IMR-90 (cell line): ENCODE results near the gene PIP4K2A. TPM values are rescaled to one million over a fixed set of nuclear protein-coding genes. Genes with fewer than 3 reads are reported as not detected.

Experiments
- ATAC-seq: fragments of 200-7000 bp; cut with Tn5 transposase; 2 replicates; pipeline ENCODE4 v1.9.1; 2020; ENCODE audit warnings: low read depth, mild to moderate bottlenecking, moderate library complexity
- BruUV-seq: library from RNA; stranded (reverse); fragments of 400-500 nt; replicated peaks from 2 replicates; lab custom pipeline; 2021; lab: Mats Ljungman, UMichigan
- CTCF ChIA-PET: fragments of 300-600 bp; formaldehyde crosslinking; extraction: SDS; loops from one replicate; lab custom pipeline; 2021; ENCODE audit warnings: antibody characterized with exemption; lab: Yijun Ruan, JAX
- POLR2A ChIA-PET: fragments of 300-600 bp; sonication (Branson Sonifier 250); formaldehyde crosslinking; loops from one replicate; lab custom pipeline; 2022; ENCODE audit warnings: antibody characterized with exemption; ENCODE audit not compliant: unreplicated experiment; lab: Charles Lee
- DNase-seq: peaks from one replicate; pipeline ENCODE4 v3.0.0; 2013
- H2AFZ ChIP-seq: replicated peaks from 2 replicates; pipeline ENCODE3; 2013; ENCODE audit warnings: low read length, mild to moderate bottlenecking; ENCODE audit not compliant: poor library complexity
- H2AK5ac ChIP-seq: 2 replicates; pipeline ENCODE4 v1.6.1; 2013; ENCODE audit warnings: low read depth, low read length, inconsistent platforms
- H2AK9ac ChIP-seq: replicated peaks from 2 replicates; pipeline ENCODE3; 2013; ENCODE audit warnings: mild to moderate bottlenecking, low read depth, low read length, moderate library complexity; ENCODE audit not compliant: poor library complexity
- H2BK120ac ChIP-seq: 2 replicates; pipeline ENCODE4 v1.6.1; 2013; ENCODE audit warnings: low read depth, low read length, inconsistent platforms
- H2BK15ac ChIP-seq: 3 replicates; pipeline ENCODE4 v1.6.1; 2013; ENCODE audit warnings: low read depth, low read length, inconsistent platforms
- H2BK20ac ChIP-seq: 2 replicates; pipeline ENCODE4 v1.6.1; 2013; ENCODE audit warnings: low read depth, mild to moderate bottlenecking, inconsistent platforms, low read length, moderate library complexity
- H2BK5ac ChIP-seq: 2 replicates; pipeline ENCODE4 v1.6.1; 2013; ENCODE audit warnings: mild to moderate bottlenecking, low read depth, low read length, inconsistent platforms; ENCODE audit not compliant: poor library complexity, severe bottlenecking
- H3K14ac ChIP-seq: replicated peaks from 2 replicates; pipeline ENCODE4 v1.6.1; 2013; ENCODE audit warnings: low read depth, low read length, inconsistent platforms
- H3K18ac ChIP-seq: 2 replicates; pipeline ENCODE4 v1.6.1; 2013; ENCODE audit warnings: low read depth, low read length, control low read depth
- H3K23ac ChIP-seq: 2 replicates; pipeline ENCODE4 v1.6.1; 2013; ENCODE audit warnings: low read depth, low read length, inconsistent platforms
- H3K27ac ChIP-seq: 2 replicates; pipeline ENCODE4 v1.5.1; 2013; ENCODE audit warnings: mild to moderate bottlenecking, control low read depth, low read length; ENCODE audit not compliant: insufficient read depth
- H3K27me3 ChIP-seq: 2 replicates; pipeline ENCODE4 v1.6.1; 2013; ENCODE audit warnings: low read length; ENCODE audit not compliant: control insufficient read depth, insufficient read depth
- H3K36me3 ChIP-seq: 2 replicates; pipeline ENCODE4 v1.6.1; 2013; ENCODE audit warnings: low read length, mixed read lengths; ENCODE audit not compliant: control insufficient read depth, insufficient read depth
- H3K4ac ChIP-seq: 2 replicates; pipeline ENCODE4 v1.6.1; 2013; ENCODE audit warnings: low read depth, low read length, inconsistent platforms
- H3K4me1 ChIP-seq: 2 replicates; pipeline ENCODE4 v1.6.1; 2013; ENCODE audit warnings: low read length, mixed read lengths; ENCODE audit not compliant: control insufficient read depth, insufficient read depth
- H3K4me2 ChIP-seq: 2 replicates; pipeline ENCODE4 v1.6.1; 2013; ENCODE audit warnings: low read depth, mild to moderate bottlenecking, control low read depth, low read length, moderate library complexity
- H3K4me3 ChIP-seq: 2 replicates; pipeline ENCODE4 v1.5.1; 2013; ENCODE audit warnings: low read depth, mild to moderate bottlenecking, control low read depth, low read length, moderate library complexity; ENCODE audit not compliant: insufficient read depth
- H3K56ac ChIP-seq: 2 replicates; pipeline ENCODE4 v1.6.1; 2013; ENCODE audit warnings: low read length, inconsistent platforms; ENCODE audit not compliant: insufficient read depth; ENCODE audit errors: extremely low read depth
- H3K79me1 ChIP-seq, 2 experiments: 2 replicates each; pipeline ENCODE4 v1.6.1; 2013; ENCODE audit warnings: low read length in 2 of 2, inconsistent platforms in 1 of 2, low read depth in 1 of 2
- H3K9ac ChIP-seq: 2 replicates; pipeline ENCODE4 v1.6.1; 2013; ENCODE audit warnings: low read depth, low read length, control low read depth
- H3K9me1 ChIP-seq: 2 replicates; pipeline ENCODE4 v1.6.1; 2013; ENCODE audit warnings: low read length, inconsistent platforms; ENCODE audit not compliant: insufficient read depth
- H3K9me3 ChIP-seq: 2 replicates; pipeline ENCODE4 v1.6.1; 2013; ENCODE audit warnings: low read length; ENCODE audit not compliant: control insufficient read depth, insufficient read depth
- H4K20me1 ChIP-seq: 2 replicates; pipeline ENCODE4 v1.6.1; 2013; ENCODE audit warnings: low read length, inconsistent platforms; ENCODE audit not compliant: insufficient read depth
- H4K5ac ChIP-seq: 2 replicates; pipeline ENCODE4 v1.6.1; 2013; ENCODE audit warnings: mild to moderate bottlenecking, low read depth, low read length, control low read depth
- H4K8ac ChIP-seq, 2 experiments: 2 replicates each; pipeline ENCODE4 v1.6.1; 2013; ENCODE audit warnings: low read depth in 2 of 2, low read length in 2 of 2, control low read depth in 1 of 2, inconsistent platforms in 1 of 2
- H4K91ac ChIP-seq: 2 replicates; pipeline ENCODE4 v1.6.1; 2013; ENCODE audit warnings: low read depth, low read length, inconsistent platforms; ENCODE audit not compliant: insufficient read depth
- MXI1 ChIP-seq: IDR thresholded peaks from 2 replicates; pipeline ENCODE4 v1.6.1; 2012; ENCODE audit warnings: low read depth, mild to moderate bottlenecking, low read length, moderate library complexity, borderline replicate concordance
- SMC3 ChIP-seq: fragments of 150-350 bp; IDR thresholded peaks from 2 replicates; pipeline ENCODE4 v1.6.1; 2016; ENCODE audit warnings: low read depth, mild to moderate bottlenecking, antibody characterized with exemption, low read length, moderate library complexity
- WGBS, 2 experiments: methylation state at CpG; one replicate each; pipeline versions ENCODE4 v1.1.5 to v1.1.7; 2013; ENCODE audit warnings: missing lambda C conversion rate in 2 of 2; ENCODE audit not compliant: insufficient read length in 1 of 2; ENCODE audit errors: extremely low coverage in 2 of 2; 5-methylcytosine and 5-hydroxymethylcytosine counted together
- dilution Hi-C: fragments of 300-500 bp; cut with HindIII; formaldehyde crosslinking; loops from one replicate; pipeline ENCODE4 v1.14.3; 2018; ENCODE audit warnings: low sequenced_read_pairs; ENCODE audit not compliant: unreplicated experiment
- in situ Hi-C: fragments of 300-500 bp; cut with MboI; formaldehyde crosslinking; loops from 3 replicates; pipeline ENCODE4 v1.14.3; 2019; ENCODE audit warnings: low sequenced_read_pairs, inconsistent platforms, mixed read lengths
- intact Hi-C: fragments of 100-400 bp; cut with micrococcal nuclease; formaldehyde crosslinking; loops from 2 replicates; pipeline ENCODE4 v1.10.0; 2022
- polyA plus RNA-seq, 3 experiments: library from polyadenylated mRNA; depleted of rRNA; stranded (reverse); fragments of >200 nt; gene quantifications; 2 replicates each; pipeline ENCODE4 v1.2.3, GENCODE V29; 2012; ENCODE audit warnings: low replicate concordance in 1 of 3
- total RNA-seq: library from RNA; depleted of rRNA; stranded (reverse); fragments of >200 nt; gene quantifications from 2 replicates; pipeline ENCODE4 v1.2.3, GENCODE V29; 2012

The PIP4K2A gene
- total and polyA plus RNA-seq, 2 of the 4 experiments (the other 2 are of a cell fraction) = 9.8 to 18.1 TPM

DNA sequence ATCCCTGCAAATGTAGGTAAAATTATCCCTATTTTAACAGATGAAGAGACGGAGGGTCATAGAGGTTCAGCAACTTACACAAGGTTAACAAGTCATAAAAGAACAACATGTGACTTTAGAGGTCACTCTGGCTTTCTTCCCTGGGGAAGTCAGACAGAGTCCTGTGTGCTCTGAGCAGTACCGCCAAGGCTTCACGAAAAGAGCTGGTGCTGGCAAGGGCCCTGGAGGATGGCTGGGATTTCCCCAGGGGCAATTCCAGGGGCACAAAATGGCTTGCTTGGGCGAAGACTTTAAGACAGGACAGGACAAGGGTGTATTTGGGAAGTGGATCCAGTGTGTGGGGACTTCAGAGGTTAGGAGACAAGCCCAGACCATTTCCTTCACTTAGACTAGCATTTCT is 144.1 kb downstream of the PIP4K2A start:
- Histone ChIP-seq H3K27me3 (no peaks in the 10 kb centered on the region), H3K79me1 (peaks cover 0 to 8% of the 10 kb centered on the region in 2 experiments; a peak in 2 of 4 replicates), H2BK120ac (no peak overlapping the region), H2BK15ac (no peak overlapping the region), H4K20me1 (no peaks in the 10 kb centered on the region), H2AK5ac (no peak overlapping the region), H3K18ac (no peak overlapping the region), H3K4me1 (no peaks in the 10 kb centered on the region), H3K36me3 (peaks cover 5% of the 10 kb centered on the region; the same call in 1 of the 2 replicates), H3K9me3 (no peaks in the 10 kb centered on the region), H2AFZ (no peak overlapping the region), H3K56ac (no peak overlapping the region), H3K23ac (no peak overlapping the region), H2BK5ac (no peak overlapping the region), H4K8ac (no peak overlapping the region), H3K9ac (no peak overlapping the region), H3K27ac (no peak overlapping the region), H3K4me2 (no peak overlapping the region), H2AK9ac (no peak overlapping the region), H2BK20ac (no peak overlapping the region), H3K4ac (no peak overlapping the region), H4K91ac (no peak overlapping the region), H3K4me3 (no peak overlapping the region), H3K9me1 (peaks cover 3% of the 10 kb centered on the region; the same call in 1 of the 2 replicates), H4K5ac (no peak overlapping the region), H3K14ac (no peak overlapping the region)
- dilution Hi-C loops = no loop called here
- in situ Hi-C loops = loop anchor here (10.0 to 25.0 kb wide), 2 partner anchors 415 to 558 kb away; partner anchors contain the start of gene DNAJC1
- TF ChIP-seq MXI1 (no peak), SMC3 (no peak)
- WGBS, 2 experiments = 100% methylated on average over 2 of the region's 4 CpGs; no CpG with 5 or more reads in 1 of the 2 experiments
- ChIA-PET POLR2A (no interaction called here), CTCF (interaction anchor here (1.0 kb wide), 1 partner anchor 16 kb away, joined by 3 read pairs; no protein-coding TSS in a partner anchor)
- no TSS peak for BruUV-seq
- intact Hi-C loops = loop anchor here (5.0 to 10.0 kb wide), 2 partner anchors 142 to 275 kb away; partner anchors contain the start of gene PIP4K2A
- ATAC-seq (no peak), DNase-seq (no peak)
